Right cardiac atrium (tissue), 5 donors: ENCODE measurements around the gene GRB14. TPM values are rescaled to one million over a fixed set of nuclear protein-coding genes. Genes with fewer than 3 reads are reported as not detected.
"Not testable (repeated sequence)": the region's sequence is repeated elsewhere in the genome, so short reads cannot be mapped to it uniquely, and the experiment has no call there.

Experiments
- ATAC-seq, 2 donors: fragments of 200-7000 bp; cut with Tn5 transposase; one replicate each; pipeline versions ENCODE4 v1.8.0 to v1.9.1; 2020; ENCODE audit warnings: moderate library complexity in 2 of 2, mild to moderate bottlenecking in 1 of 2
- DNase-seq, 3 donors: peaks; one replicate each; pipeline ENCODE4 v3.0.0-alpha.2; 2020
- H3K27ac ChIP-seq: one replicate; pipeline ENCODE4 v1.5.1; 2013; ENCODE audit warnings: mild to moderate bottlenecking, low read length, control low read depth, moderate library complexity
- H3K27me3 ChIP-seq: one replicate; pipeline ENCODE4 v1.6.1; 2013; ENCODE audit not compliant: control insufficient read depth, insufficient read depth
- H3K4me1 ChIP-seq: one replicate; pipeline ENCODE4 v1.6.1; 2013; ENCODE audit warnings: low read length; ENCODE audit not compliant: control insufficient read depth, insufficient read depth
- H3K4me3 ChIP-seq: one replicate; pipeline ENCODE4 v1.5.1; 2013; ENCODE audit warnings: low read length, control low read depth
- H3K9me3 ChIP-seq: one replicate; pipeline ENCODE4 v1.6.1; 2013; ENCODE audit warnings: low read length; ENCODE audit not compliant: control insufficient read depth
- WGBS: extraction: QIAGEN DNeasy Blood & Tissue Kit; methylation state at CpG from one replicate; pipeline ENCODE4 v1.1.7; 2013; 5-methylcytosine and 5-hydroxymethylcytosine counted together
- intact Hi-C, 4 donors: fragments of 100-400 bp; cut with DNase I; formaldehyde crosslinking; loops; one replicate each; pipeline versions ENCODE4 v1.11.0 to v1.14.0; 2022 to 2023
- polyA plus RNA-seq: library from polyadenylated mRNA; stranded (reverse); fragments of 200-250 nt; gene quantifications from one replicate; pipeline ENCODE4 v1.2.3, GENCODE V29; 2013
- total RNA-seq, 4 donors: library from RNA; stranded (reverse); fragmentation: NEBNext Ultra II Directional; extraction: Animal tissue kit (Norgen Biotek cat#: 25700); gene quantifications; one replicate each; pipeline ENCODE4 v1.2.1, GENCODE V29; 2021
- donor health status: healthy with polysubstance abuse.
- donor health status: DM: no; HTN: yes; CAD: no.
- donor health status: DM: no; HTN: no; CAD: no.
- donor health status: DM: no; HTN: yes; CAD: no; lungs with severe emphysema.
- donor health status: DM: yes; HTN: yes; CAD: no.

GRB14 gene
- total and polyA plus RNA-seq, 5 donors, result 11.4 to 20.0 (median 16.9) TPM

- Histone ChIP-seq H3K27me3 (no peaks in the 10 kb centered on the region), H3K4me1 (no peaks in the 10 kb centered on the region)
These were observed 124.9 kb downstream of the GRB14 start for GRCh38 chr2:164496421-164496820.

DNA sequence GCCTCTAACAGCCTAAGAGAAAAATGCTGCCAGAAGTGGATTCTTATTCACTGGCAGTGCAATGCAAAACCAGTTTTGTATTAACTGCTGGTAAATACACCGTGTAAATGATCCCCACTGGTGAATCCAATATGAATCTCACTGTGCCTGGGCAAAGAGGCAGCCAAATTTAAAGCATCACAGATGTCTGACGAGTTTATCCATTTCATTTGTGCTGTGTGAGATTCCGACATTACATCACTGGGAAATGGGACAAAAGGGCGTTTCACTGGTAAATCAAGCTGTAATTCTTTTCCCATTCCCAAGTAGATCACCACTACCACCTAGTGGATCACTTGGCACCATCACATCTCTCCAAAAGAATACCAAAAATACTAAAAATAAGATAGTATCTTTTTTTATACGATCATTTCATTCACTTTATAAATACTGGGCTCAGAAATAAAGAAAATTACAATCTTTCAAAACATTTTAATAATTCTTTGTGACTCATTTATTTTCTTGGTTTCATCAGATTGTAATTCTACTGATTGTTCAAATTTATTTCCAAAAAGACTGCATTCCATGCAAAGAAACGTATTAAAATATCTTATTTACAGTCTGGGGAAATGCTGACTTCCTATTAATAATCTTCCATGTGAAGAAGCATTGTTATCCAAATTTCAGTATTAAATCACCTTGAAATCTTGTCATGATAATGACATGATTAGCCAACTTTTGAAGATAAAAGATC is 125.6 kb downstream of the GRB14 start:
- no peaks in the 10 kb centered on the region for H3K4me1 ChIP-seq
- H3K27me3 ChIP-seq, result no peaks in the 10 kb centered on the region
- DNase-seq, result no peak
- no peak overlapping the region for H3K4me3 ChIP-seq
- no peaks in the 10 kb centered on the region for H3K9me3 ChIP-seq
- H3K27ac ChIP-seq, result no peak overlapping the region
- no peak for ATAC-seq
- intact Hi-C loops, result no loop called here
- WGBS, result 40% methylated on average over 6 of the region's 6 CpGs

More at GRCh38 chr2:164496421-164496820, 124.9 kb downstream of the GRB14 start:
- DNase-seq (no peak), ATAC-seq (no peak)
- Histone ChIP-seq H3K27ac (no peak overlapping the region), H3K4me3 (no peak overlapping the region), H3K9me3 (no peaks in the 10 kb centered on the region)
- intact Hi-C loops, result no loop called here
- 79% methylated on average over 3 of the region's 3 CpGs for WGBS

DNA sequence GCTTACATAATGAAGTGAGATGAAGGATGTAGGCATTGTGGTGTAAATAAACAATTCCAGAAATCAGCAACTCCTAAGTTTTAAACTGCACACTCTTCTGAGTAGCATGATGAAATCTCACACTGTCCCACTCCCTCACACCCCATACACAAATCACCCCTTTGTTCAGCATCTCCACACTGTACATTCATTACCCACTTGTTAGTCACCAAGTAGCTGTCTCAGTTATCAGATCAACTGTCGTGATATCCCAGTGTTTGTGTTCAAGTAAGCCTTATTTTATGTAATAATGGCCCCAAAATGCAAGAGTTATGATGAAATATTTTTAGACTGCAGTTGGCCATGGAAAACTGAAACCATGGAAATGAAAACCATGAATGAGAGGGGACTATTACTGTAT is 135.7 kb downstream of the GRB14 start:
- WGBS, result 41% methylated on average over 1 of the region's 1 CpG
- Histone ChIP-seq H3K4me3 (no peak overlapping the region), H3K27me3 (no peaks in the 10 kb centered on the region), H3K9me3 (no peaks in the 10 kb centered on the region), H3K4me1 (no peaks in the 10 kb centered on the region), H3K27ac (no peak overlapping the region)
- intact Hi-C loops, result no loop called here
- DNase-seq (no peak), ATAC-seq (no peak)

DNA sequence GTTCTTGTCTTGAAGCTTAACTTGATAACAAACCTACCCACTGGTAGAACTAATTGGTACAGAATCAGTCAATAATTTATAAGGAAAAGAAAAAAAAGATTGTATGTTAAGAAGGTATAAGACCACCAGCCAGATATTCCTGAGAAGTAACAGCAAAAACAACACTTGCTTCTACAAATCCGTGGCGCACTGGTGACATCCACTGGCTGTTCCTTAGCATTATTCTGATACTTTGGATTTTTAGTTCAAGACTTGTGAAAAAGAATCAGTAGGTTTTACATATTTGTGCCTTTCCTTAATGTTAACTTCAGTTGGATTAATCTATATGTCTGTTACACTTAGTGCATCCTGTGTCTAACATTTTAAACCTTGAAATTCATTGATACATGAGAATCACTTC is 141.8 kb downstream of the GRB14 start:
- Histone ChIP-seq H3K4me1 (no peaks in the 10 kb centered on the region), H3K9me3 (no peaks in the 10 kb centered on the region), H3K4me3 (no peak overlapping the region), H3K27ac (no peak overlapping the region), H3K27me3 (no peaks in the 10 kb centered on the region)
- DNase-seq (peak; percentile 17 to 48 (median 37)), ATAC-seq (no peak)
- intact Hi-C loops, result loop anchor here in 1 of 4 donors (10.0 kb wide), 1 partner anchor 1295 kb away; no protein-coding TSS in a partner anchor
- 30% methylated on average over 2 of the region's 2 CpGs for WGBS

DNA sequence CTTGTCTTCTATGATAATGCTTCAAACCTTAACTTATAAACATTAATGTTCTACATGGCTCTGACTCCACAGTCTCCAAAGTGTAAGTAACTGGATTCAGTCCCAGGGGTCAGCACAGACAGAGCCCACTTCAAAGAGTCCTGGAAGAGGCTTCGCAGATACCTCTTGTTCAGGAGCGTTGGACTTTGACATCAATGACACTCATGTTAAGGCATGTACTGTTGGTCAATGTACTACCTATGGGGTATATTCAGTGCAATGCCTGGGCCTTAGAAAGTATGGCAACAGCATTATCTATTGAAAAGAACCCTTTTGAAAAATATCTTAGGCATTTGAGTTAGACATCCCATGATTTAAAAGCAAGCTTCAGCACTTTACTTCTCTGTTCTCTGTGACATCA is 143.1 kb downstream of the GRB14 start:
- intact Hi-C loops, result loop anchor here in 1 of 4 donors (10.0 kb wide), 1 partner anchor 1293 kb away; no protein-coding TSS in a partner anchor
- no peak for DNase-seq
- no peak overlapping the region for H3K4me3 ChIP-seq
- no peaks in the 10 kb centered on the region for H3K27me3 ChIP-seq
- no peak overlapping the region for H3K27ac ChIP-seq
- 86% methylated on average over 2 of the region's 2 CpGs for WGBS
- H3K9me3 ChIP-seq, result no peaks in the 10 kb centered on the region
- no peaks in the 10 kb centered on the region for H3K4me1 ChIP-seq
- no peak for ATAC-seq

DNA sequence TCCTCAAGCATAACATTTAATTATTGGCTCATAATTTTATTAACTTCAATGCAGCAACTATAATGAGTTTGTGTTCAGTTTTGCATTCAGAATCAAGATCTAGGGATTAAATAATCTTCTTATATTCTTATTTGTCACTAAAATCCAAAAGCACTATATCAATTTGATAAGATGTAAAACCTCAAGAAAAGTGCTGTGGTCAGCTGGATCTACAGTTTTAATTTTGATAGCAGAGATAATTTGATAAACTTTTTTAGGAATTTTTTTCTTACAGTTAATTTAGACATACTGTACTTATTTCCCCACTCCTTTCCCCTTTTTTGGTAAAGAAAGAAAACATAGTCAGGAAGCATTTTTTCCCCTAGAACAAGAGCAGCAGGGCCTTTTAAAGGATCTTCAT is 146.4 kb downstream of the GRB14 start:
- Histone ChIP-seq H3K4me3 (no peak overlapping the region), H3K4me1 (no peaks in the 10 kb centered on the region), H3K27me3 (no peaks in the 10 kb centered on the region), H3K27ac (no peak overlapping the region), H3K9me3 (no peaks in the 10 kb centered on the region)
- DNase-seq, result no peak
- intact Hi-C loops, result loop anchor here in 1 of 4 donors (10.0 kb wide), 1 partner anchor 1290 kb away; no protein-coding TSS in a partner anchor
- ATAC-seq, result no peak

GRCh38 chr2:164473021-164473420 is 148.3 kb downstream of the GRB14 start:
- intact Hi-C loops, result loop anchor here in 1 of 4 donors (10.0 kb wide), 1 partner anchor 1288 kb away; no protein-coding TSS in a partner anchor
- 53% methylated on average over 1 of the region's 1 CpG for WGBS
- Histone ChIP-seq H3K27me3 (no peaks in the 10 kb centered on the region), H3K4me3 (no peak overlapping the region), H3K27ac (no peak overlapping the region), H3K9me3 (no peaks in the 10 kb centered on the region), H3K4me1 (no peaks in the 10 kb centered on the region)
- DNase-seq, result no peak
- ATAC-seq, result no peak

- H3K9me3 ChIP-seq, ATAC-seq, H3K4me1 ChIP-seq, intact Hi-C loops, DNase-seq, H3K27ac ChIP-seq, H3K4me3 ChIP-seq, H3K27me3 ChIP-seq: not testable (repeated sequence)
- WGBS, result 91% methylated on average over 2 of the region's 2 CpGs
These were observed 156.2 kb downstream of the GRB14 start for GRCh38 chr2:164465047-164465446.

GRCh38 chr2:164464376-164464775 is 156.9 kb downstream of the GRB14 start:
- ATAC-seq, result no peak

DNA sequence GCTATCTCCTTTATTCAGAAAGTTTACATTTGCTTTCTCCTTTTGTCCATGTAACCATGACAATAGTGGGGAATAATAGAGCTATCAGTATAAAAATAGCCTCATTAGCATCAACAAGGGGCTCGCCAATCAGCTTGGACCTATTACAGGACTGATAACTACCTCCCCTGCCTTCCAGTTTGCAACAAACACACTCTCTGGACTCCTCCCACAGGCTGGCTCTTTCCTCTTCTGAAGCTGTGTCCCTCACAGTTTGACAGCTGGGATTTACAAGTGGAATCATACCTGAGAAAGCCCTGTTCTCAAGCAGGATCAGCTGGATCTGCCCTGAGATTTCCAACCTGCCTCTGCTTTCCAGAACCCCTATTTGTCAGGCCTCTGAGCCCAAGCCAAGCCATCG is 162.5 kb downstream of the GRB14 start:
- DNase-seq (no peak), ATAC-seq (no peak)
- 55% methylated on average over 2 of the region's 2 CpGs for WGBS
- no peak overlapping the region for H3K4me3 ChIP-seq
- no peak overlapping the region for H3K27ac ChIP-seq
- no peaks in the 10 kb centered on the region for H3K27me3 ChIP-seq
- no peaks in the 10 kb centered on the region for H3K4me1 ChIP-seq
- no peaks in the 10 kb centered on the region for H3K9me3 ChIP-seq
- intact Hi-C loops, result no loop called here

More at GRCh38 chr2:164464376-164464775, 156.9 kb downstream of the GRB14 start:
- Histone ChIP-seq H3K9me3 (no peaks in the 10 kb centered on the region), H3K27ac (no peak overlapping the region), H3K27me3 (no peaks in the 10 kb centered on the region), H3K4me3 (no peak overlapping the region), H3K4me1 (no peaks in the 10 kb centered on the region)
- no peak for DNase-seq
- WGBS, result 80% methylated on average over 5 of the region's 5 CpGs
- intact Hi-C loops, result no loop called here

DNA sequence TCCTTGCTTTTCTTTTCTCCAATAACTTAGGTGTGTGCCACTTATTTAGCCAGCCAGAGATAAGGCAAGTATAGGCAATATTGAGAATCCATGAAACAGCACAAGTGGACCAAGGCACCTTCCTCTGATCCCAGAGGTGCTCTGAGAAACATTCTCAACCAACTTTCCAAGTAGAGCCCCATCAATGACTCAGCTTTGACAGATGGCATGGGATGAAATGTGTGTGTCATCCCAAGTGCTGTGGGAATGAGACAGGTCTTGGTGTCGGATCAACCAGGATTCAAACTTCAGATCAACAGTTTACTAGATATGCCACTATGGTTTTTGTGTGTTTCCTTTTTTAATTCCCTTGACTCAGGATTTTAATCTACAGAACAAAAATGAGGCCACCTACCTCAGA is 164.0 kb downstream of the GRB14 start:
- H3K27ac ChIP-seq, result no peak overlapping the region
- H3K27me3 ChIP-seq, result no peaks in the 10 kb centered on the region
- no peak overlapping the region for H3K4me3 ChIP-seq
- H3K4me1 ChIP-seq, result no peaks in the 10 kb centered on the region
- ATAC-seq (no peak), DNase-seq (no peak)
- no peaks in the 10 kb centered on the region for H3K9me3 ChIP-seq
- WGBS, result 95% methylated on average over 1 of the region's 1 CpG
- intact Hi-C loops, result no loop called here
